GM12801 (cell line): ENCODE measurements around the gene PCDHA10.

Experiments used
- TF ChIP-seq, protein P1 (sequence below): IDR thresholded peaks from one replicate; pipeline ENCODE4 v1.5.1; 2011; ENCODE audit warnings: control low read depth; ENCODE audit not compliant: insufficient read length; ENCODE audit errors: extremely low read depth

Gene PCDHA10

DNA sequence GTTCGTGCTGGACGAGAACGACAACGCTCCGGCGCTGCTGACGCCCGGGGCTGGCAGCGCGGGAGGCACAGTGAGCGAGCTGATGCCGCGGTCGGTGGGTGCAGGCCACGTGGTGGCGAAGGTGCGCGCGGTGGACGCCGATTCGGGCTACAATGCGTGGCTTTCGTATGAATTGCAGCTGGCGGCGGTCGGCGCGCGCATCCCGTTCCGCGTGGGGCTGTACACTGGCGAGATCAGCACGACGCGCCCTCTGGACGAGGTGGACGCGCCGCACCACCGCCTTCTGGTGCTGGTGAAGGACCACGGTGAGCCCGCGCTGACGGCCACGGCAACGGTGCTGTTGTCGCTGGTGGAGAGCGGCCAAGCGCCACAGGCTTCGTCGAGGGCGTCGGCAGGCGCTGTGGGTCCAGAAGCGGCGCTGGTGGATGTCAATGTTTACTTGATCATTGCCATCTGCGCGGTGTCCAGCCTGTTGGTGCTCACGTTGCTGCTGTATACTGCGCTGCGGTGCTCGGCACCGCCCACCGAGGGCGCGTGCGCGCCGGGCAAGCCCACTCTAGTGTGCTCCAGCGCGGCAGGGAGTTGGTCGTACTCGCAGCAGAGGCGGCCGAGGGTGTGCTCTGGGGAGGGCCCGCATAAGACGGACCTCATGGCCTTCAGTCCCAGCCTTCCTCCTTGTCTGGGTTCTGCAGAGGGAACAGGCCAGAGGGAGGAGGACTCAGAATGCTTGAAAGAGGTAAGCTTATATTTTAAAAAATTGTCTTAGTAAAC, 28.4 kb downstream of the PCDHA10 start:
- TF ChIP-seq, protein P1, sequence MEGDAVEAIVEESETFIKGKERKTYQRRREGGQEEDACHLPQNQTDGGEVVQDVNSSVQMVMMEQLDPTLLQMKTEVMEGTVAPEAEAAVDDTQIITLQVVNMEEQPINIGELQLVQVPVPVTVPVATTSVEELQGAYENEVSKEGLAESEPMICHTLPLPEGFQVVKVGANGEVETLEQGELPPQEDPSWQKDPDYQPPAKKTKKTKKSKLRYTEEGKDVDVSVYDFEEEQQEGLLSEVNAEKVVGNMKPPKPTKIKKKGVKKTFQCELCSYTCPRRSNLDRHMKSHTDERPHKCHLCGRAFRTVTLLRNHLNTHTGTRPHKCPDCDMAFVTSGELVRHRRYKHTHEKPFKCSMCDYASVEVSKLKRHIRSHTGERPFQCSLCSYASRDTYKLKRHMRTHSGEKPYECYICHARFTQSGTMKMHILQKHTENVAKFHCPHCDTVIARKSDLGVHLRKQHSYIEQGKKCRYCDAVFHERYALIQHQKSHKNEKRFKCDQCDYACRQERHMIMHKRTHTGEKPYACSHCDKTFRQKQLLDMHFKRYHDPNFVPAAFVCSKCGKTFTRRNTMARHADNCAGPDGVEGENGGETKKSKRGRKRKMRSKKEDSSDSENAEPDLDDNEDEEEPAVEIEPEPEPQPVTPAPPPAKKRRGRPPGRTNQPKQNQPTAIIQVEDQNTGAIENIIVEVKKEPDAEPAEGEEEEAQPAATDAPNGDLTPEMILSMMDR, result no peak

DNA sequence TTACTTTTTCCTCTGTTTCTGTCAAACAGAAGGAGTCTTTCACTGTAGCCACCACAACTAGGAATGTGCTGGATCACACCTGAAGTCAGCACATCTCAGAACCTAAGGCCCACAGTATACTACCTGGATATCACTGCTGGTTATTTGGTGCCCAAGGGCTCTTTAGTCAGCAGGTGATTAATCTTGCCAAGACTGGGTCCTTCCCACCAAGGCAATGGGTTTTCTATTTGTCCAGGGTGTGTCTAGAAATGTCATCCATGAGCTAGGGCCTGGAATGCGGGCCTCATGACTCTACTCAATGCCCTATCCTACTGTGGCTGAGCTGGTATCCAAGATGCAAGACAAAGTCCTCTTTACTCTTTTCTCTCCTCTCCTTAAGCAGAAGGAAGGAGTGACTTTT, 60.6 kb downstream of the PCDHA10 start:
- TF ChIP-seq, protein P1, result no peak
